Stimulated activated naive CD8-positive, alpha-beta T cell treated with anti-CD3 and anti-CD28 coated beads, Interleukin-15, Interleukin-2, amounts not matched to agents 100 ng/mL and 50 ng/mL, for 24 hours (primary cell): ENCODE data around the gene ZBTB34.

Experiments used
- H3K27ac Mint-ChIP-seq: one replicate; pipeline ENCODE4 v1.8.0; 2021; ENCODE audit warnings: mild to moderate bottlenecking, mixed read lengths
- H3K27me3 Mint-ChIP-seq: one replicate; pipeline ENCODE4 v1.8.0; 2021; ENCODE audit warnings: mixed read lengths
- H3K36me3 Mint-ChIP-seq: one replicate; pipeline ENCODE4 v1.8.0; 2021; ENCODE audit warnings: low read depth, mixed read lengths
- H3K4me1 Mint-ChIP-seq: one replicate; pipeline ENCODE4 v1.8.0; 2021; ENCODE audit warnings: low read depth, mixed read lengths
- H3K4me3 Mint-ChIP-seq: one replicate; pipeline ENCODE4 v1.8.0; 2021; ENCODE audit warnings: mild to moderate bottlenecking, mixed read lengths
- H3K9me3 Mint-ChIP-seq: one replicate; pipeline ENCODE4 v1.8.0; 2021; ENCODE audit warnings: mixed read lengths

Gene ZBTB34

GRCh38 chr9:126880226-126880946 lies 19.9 kb downstream of the ZBTB34 start:
- Mint-ChIP-seq H3K27ac (no peak overlapping the region), H3K9me3 (no peaks in the 10 kb centered on the region), H3K27me3 (no peaks in the 10 kb centered on the region), H3K4me1 (peaks cover 29% of the 10 kb centered on the region), H3K4me3 (no peak overlapping the region), H3K36me3 (peaks cover 39% of the 10 kb centered on the region)

- no peak overlapping the region for H3K27ac Mint-ChIP-seq
- H3K4me3 Mint-ChIP-seq, result no peak overlapping the region
- H3K9me3 Mint-ChIP-seq, result no peaks in the 10 kb centered on the region
- peaks cover 39% of the 10 kb centered on the region for H3K36me3 Mint-ChIP-seq
- H3K27me3 Mint-ChIP-seq, result no peaks in the 10 kb centered on the region
- peaks cover 25% of the 10 kb centered on the region for H3K4me1 Mint-ChIP-seq
Observed at GRCh38 chr9:126880947-126881332, 20.5 kb downstream of the ZBTB34 start.

GRCh38 chr9:126882746-126883145 lies 22.3 kb downstream of the ZBTB34 start:
- no peaks in the 10 kb centered on the region for H3K27me3 Mint-ChIP-seq
- peaks cover 35% of the 10 kb centered on the region for H3K36me3 Mint-ChIP-seq
- H3K9me3 Mint-ChIP-seq, result no peaks in the 10 kb centered on the region
- H3K27ac Mint-ChIP-seq, result no peak overlapping the region
- H3K4me3 Mint-ChIP-seq, result no peak overlapping the region
- H3K4me1 Mint-ChIP-seq, result peaks cover 8% of the 10 kb centered on the region

- Mint-ChIP-seq H3K4me1 (no peaks in the 10 kb centered on the region), H3K27me3 (no peaks in the 10 kb centered on the region), H3K4me3 (no peak overlapping the region), H3K27ac (no peak overlapping the region), H3K36me3 (peaks cover 35% of the 10 kb centered on the region), H3K9me3 (no peaks in the 10 kb centered on the region)
Observed at GRCh38 chr9:126883636-126884035, 23.2 kb downstream of the ZBTB34 start.

GRCh38 chr9:126885131-126885641 lies 24.7 kb downstream of the ZBTB34 start:
- no peak overlapping the region for H3K27ac Mint-ChIP-seq
- H3K4me1 Mint-ChIP-seq, result no peaks in the 10 kb centered on the region
- H3K27me3 Mint-ChIP-seq, result no peaks in the 10 kb centered on the region
- H3K36me3 Mint-ChIP-seq, result peaks cover 23% of the 10 kb centered on the region
- no peak overlapping the region for H3K4me3 Mint-ChIP-seq
- H3K9me3 Mint-ChIP-seq, result no peaks in the 10 kb centered on the region

GRCh38 chr9:126886034-126886822 lies 25.8 kb downstream of the ZBTB34 start:
- Mint-ChIP-seq H3K27me3 (no peaks in the 10 kb centered on the region), H3K27ac (no peak overlapping the region)

GRCh38 chr9:126886897-126887296 lies 26.5 kb downstream of the ZBTB34 start:
- Mint-ChIP-seq H3K9me3 (no peaks in the 10 kb centered on the region), H3K4me3 (no peak overlapping the region), H3K36me3 (peaks cover 8% of the 10 kb centered on the region), H3K4me1 (no peaks in the 10 kb centered on the region), H3K27ac (no peak overlapping the region), H3K27me3 (no peaks in the 10 kb centered on the region)

More at GRCh38 chr9:126886034-126886822, 25.8 kb downstream of the ZBTB34 start:
- Mint-ChIP-seq H3K9me3 (no peaks in the 10 kb centered on the region), H3K36me3 (peaks cover 13% of the 10 kb centered on the region), H3K4me3 (no peak overlapping the region), H3K4me1 (no peaks in the 10 kb centered on the region)

GRCh38 chr9:126891676-126892075 lies 31.2 kb downstream of the ZBTB34 start:
- no peak overlapping the region for H3K27ac Mint-ChIP-seq
- H3K36me3 Mint-ChIP-seq, result no peaks in the 10 kb centered on the region
- no peaks in the 10 kb centered on the region for H3K9me3 Mint-ChIP-seq
- H3K27me3 Mint-ChIP-seq, result no peaks in the 10 kb centered on the region
- no peak overlapping the region for H3K4me3 Mint-ChIP-seq
- H3K4me1 Mint-ChIP-seq, result peaks cover 5% of the 10 kb centered on the region

GRCh38 chr9:126893079-126893478 lies 32.6 kb downstream of the ZBTB34 start:
- no peaks in the 10 kb centered on the region for H3K9me3 Mint-ChIP-seq
- peaks cover 5% of the 10 kb centered on the region for H3K4me1 Mint-ChIP-seq
- H3K27ac Mint-ChIP-seq, result no peak overlapping the region
- H3K36me3 Mint-ChIP-seq, result no peaks in the 10 kb centered on the region
- peaks cover 7% of the 10 kb centered on the region for H3K27me3 Mint-ChIP-seq
- H3K4me3 Mint-ChIP-seq, result no peak overlapping the region

GRCh38 chr9:126894052-126894603 lies 33.7 kb downstream of the ZBTB34 start:
- Mint-ChIP-seq H3K9me3 (no peaks in the 10 kb centered on the region), H3K27ac (no peak overlapping the region), H3K4me1 (peaks cover 5% of the 10 kb centered on the region), H3K27me3 (peaks cover 7% of the 10 kb centered on the region), H3K4me3 (no peak overlapping the region), H3K36me3 (no peaks in the 10 kb centered on the region)

- Mint-ChIP-seq H3K36me3 (no peaks in the 10 kb centered on the region), H3K27ac (no peak overlapping the region), H3K4me1 (no peaks in the 10 kb centered on the region), H3K4me3 (no peak overlapping the region), H3K27me3 (peaks cover 9% of the 10 kb centered on the region), H3K9me3 (peaks cover 9% of the 10 kb centered on the region)
Observed at GRCh38 chr9:126902210-126902609, 41.8 kb downstream of the ZBTB34 start.

- Mint-ChIP-seq H3K27ac (no peak overlapping the region), H3K4me3 (no peak overlapping the region), H3K27me3 (peaks cover 8% of the 10 kb centered on the region), H3K36me3 (no peaks in the 10 kb centered on the region), H3K4me1 (no peaks in the 10 kb centered on the region), H3K9me3 (peaks cover 9% of the 10 kb centered on the region)
Observed at GRCh38 chr9:126904586-126904985, 44.1 kb downstream of the ZBTB34 start.

- H3K4me1 Mint-ChIP-seq, result no peaks in the 10 kb centered on the region
Observed at GRCh38 chr9:126906091-126906490, 45.7 kb downstream of the ZBTB34 start.

GRCh38 chr9:126907058-126907457 lies 46.6 kb downstream of the ZBTB34 start:
- Mint-ChIP-seq H3K27me3 (peaks cover 15% of the 10 kb centered on the region), H3K36me3 (no peaks in the 10 kb centered on the region), H3K27ac (no peak overlapping the region), H3K4me3 (no peak overlapping the region), H3K9me3 (peaks cover 3% of the 10 kb centered on the region), H3K4me1 (no peaks in the 10 kb centered on the region)

More at GRCh38 chr9:126906091-126906490, 45.7 kb downstream of the ZBTB34 start:
- Mint-ChIP-seq H3K27ac (no peak overlapping the region), H3K36me3 (no peaks in the 10 kb centered on the region), H3K27me3 (peaks cover 10% of the 10 kb centered on the region), H3K4me3 (no peak overlapping the region), H3K9me3 (peaks cover 7% of the 10 kb centered on the region)
